Esophagus mucosa (tissue), 1 donor: Measurements from ENCODE around the gene SERGEF. TPM values are rescaled to one million over a fixed set of nuclear protein-coding genes. Genes with fewer than 3 reads are reported as not detected.
A peak's percentile ranks its signal among the peaks of the same experiment; 100 is the strongest.

Experiments used
- ATAC-seq: fragments of 200-7000 bp; cut with Tn5 transposase; one replicate; pipeline ENCODE4 v1.9.1; 2020
- total RNA-seq: library from RNA; stranded (reverse); gene quantifications from one replicate; pipeline ENCODE4 v1.2.4, GENCODE V29; 2023
- donor health status: DM: yes; HTN: yes; CAD: no.

The SERGEF gene
- total RNA-seq: 17.1 TPM

GRCh38 chr11:18012906-18013781, at the start of gene SERGEF:
Gene SERGEF (minus strand): TSS chr11:18013047. CDS start chr11:18013010, 37 bp downstream.
- peak; percentile 99 for ATAC-seq

GRCh38 chr11:18061351-18061750, 48.5 kb upstream of the SERGEF start:
- no peak for ATAC-seq

GRCh38 chr11:18056561-18057181, 43.8 kb upstream of the SERGEF start:
- ATAC-seq: no peak

GRCh38 chr11:18054511-18055103, 41.8 kb upstream of the SERGEF start:
- no peak for ATAC-seq

- ATAC-seq: no peak
These were observed 38.0 kb upstream of the SERGEF start for GRCh38 chr11:18050848-18051247.

GRCh38 chr11:18046116-18046777, 33.4 kb upstream of the SERGEF start, which contains the start of gene TPH1:
Gene TPH1 (minus strand): TSS chr11:18046269. CDS start chr11:18040762, 5,507 bp downstream.
- ATAC-seq: peak; percentile 69

- ATAC-seq: no peak
These were observed 23.6 kb upstream of the SERGEF start for GRCh38 chr11:18036456-18036855.

GRCh38 chr11:18027475-18027874, 14.6 kb upstream of the SERGEF start:
- ATAC-seq: no peak

GRCh38 chr11:18022419-18022818, 9.6 kb upstream of the SERGEF start:
- no peak for ATAC-seq

- ATAC-seq: no peak
These were observed 6.8 kb upstream of the SERGEF start for GRCh38 chr11:18019650-18020049.

GRCh38 chr11:18016789-18017188, 3.9 kb upstream of the SERGEF start:
- ATAC-seq: no peak

- ATAC-seq: no peak
These were observed 2.0 kb upstream of the SERGEF start for GRCh38 chr11:18014876-18015275.

- ATAC-seq: no peak
These were observed 1.1 kb upstream of the SERGEF start for GRCh38 chr11:18013790-18014507.

- peak; percentile 12 for ATAC-seq
These were observed 533 bp downstream of the SERGEF start for GRCh38 chr11:18012122-18012905.

- ATAC-seq: no peak
These were observed 1.2 kb downstream of the SERGEF start for GRCh38 chr11:18011633-18012032.

- no peak for ATAC-seq
These were observed 1.8 kb downstream of the SERGEF start for GRCh38 chr11:18010977-18011586.

GRCh38 chr11:18010121-18010670, 2.7 kb downstream of the SERGEF start:
- no peak for ATAC-seq

GRCh38 chr11:18005376-18006129, 7.3 kb downstream of the SERGEF start:
- no peak for ATAC-seq

GRCh38 chr11:18001191-18001590, 11.7 kb downstream of the SERGEF start:
- no peak for ATAC-seq

- no peak for ATAC-seq
These were observed 12.1 kb downstream of the SERGEF start for GRCh38 chr11:18000760-18001159.
